HEK293 (cell line): ENCODE measurements around the gene ZDHHC17.

Source experiments
- KLF8 ChIP-seq: fragments of 450-650 bp; formaldehyde crosslinking; IDR thresholded peaks from 2 replicates; pipeline ENCODE4 v1.5.1; 2016; ENCODE audit warnings: missing biosample characterization, missing genetic modification characterization
- TF ChIP-seq, protein P1 (sequence below): fragments of 450-650 bp; formaldehyde crosslinking; IDR thresholded peaks from 2 replicates; pipeline ENCODE4 v1.5.1; 2016; ENCODE audit warnings: missing biosample characterization, missing genetic modification characterization

DNA sequence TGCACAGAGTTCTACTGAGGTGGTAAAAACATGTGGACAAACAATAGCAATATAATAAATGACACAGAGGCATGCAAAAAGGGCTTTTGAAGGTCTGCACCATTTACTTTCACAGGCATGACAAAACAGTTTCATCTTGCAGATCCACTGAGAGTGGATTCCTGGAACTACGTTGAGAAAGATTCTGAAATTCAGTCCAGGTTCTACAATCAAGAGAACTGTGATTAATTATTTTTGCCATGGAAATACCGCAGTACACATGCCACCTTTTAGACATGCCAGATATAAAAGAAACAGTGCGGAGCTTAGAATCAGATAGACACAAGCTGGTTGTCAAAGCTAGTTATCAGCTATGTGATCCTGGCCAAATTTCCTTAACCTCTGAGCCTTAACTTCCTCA, 110.1 kb downstream of the ZDHHC17 start:
- TF ChIP-seq, protein P1, sequence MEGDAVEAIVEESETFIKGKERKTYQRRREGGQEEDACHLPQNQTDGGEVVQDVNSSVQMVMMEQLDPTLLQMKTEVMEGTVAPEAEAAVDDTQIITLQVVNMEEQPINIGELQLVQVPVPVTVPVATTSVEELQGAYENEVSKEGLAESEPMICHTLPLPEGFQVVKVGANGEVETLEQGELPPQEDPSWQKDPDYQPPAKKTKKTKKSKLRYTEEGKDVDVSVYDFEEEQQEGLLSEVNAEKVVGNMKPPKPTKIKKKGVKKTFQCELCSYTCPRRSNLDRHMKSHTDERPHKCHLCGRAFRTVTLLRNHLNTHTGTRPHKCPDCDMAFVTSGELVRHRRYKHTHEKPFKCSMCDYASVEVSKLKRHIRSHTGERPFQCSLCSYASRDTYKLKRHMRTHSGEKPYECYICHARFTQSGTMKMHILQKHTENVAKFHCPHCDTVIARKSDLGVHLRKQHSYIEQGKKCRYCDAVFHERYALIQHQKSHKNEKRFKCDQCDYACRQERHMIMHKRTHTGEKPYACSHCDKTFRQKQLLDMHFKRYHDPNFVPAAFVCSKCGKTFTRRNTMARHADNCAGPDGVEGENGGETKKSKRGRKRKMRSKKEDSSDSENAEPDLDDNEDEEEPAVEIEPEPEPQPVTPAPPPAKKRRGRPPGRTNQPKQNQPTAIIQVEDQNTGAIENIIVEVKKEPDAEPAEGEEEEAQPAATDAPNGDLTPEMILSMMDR (tag by site-specific recombination), result no peak
- no peak for TF ChIP-seq KLF8 (tag by site-specific recombination)
